NCI-H345 treated with DMSO at 0.1 percent for 48 hours (cell line): ENCODE results near the gene ZNF682.
"Not testable (repeated sequence)": the region's sequence is repeated elsewhere in the genome, so short reads cannot be mapped to it uniquely, and the experiment has no call there.

ENCODE experiments used
- DNase-seq: peaks from one replicate; lab custom pipeline; 2025; ENCODE audit not compliant: unreplicated experiment; lab: John Stamatoyannopoulos, UW

Gene ZNF682

DNA sequence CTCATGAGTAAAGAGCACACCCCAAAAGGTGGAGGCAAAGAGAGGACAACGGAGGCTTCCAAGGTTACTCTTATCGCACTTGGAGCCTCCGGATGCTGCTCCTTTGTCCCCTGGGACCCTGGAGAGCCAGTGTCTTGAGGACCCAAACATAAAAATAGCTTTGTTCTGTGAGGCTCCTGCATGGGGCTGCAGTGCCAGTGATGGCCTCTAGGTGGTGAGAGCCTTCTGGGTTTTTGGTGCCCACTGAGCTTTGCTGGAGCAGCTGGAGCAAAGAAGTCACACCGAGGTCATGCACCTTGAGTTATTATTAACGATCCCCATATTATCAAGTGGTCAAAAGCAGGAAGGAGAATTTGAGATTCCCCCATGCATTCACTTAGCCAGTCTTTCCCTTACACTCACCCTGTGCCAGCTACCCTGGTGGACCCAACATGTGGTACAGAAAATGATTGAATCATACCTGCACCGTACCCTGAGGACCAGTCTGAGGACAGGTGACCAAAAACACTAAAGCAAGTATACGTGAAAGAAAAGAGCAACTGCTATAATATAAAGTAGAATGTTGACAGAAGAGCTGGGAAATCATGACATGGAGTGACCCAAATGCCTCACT, 41.5 kb downstream of the ZNF682 start:
- no peak for DNase-seq

GRCh38 chr19:19966862-19967261, 72.4 kb downstream of the ZNF682 start:
- no peak for DNase-seq

- not testable (repeated sequence) for DNase-seq
Measured at GRCh38 chr19:19966126-19966525, 73.2 kb downstream of the ZNF682 start.

DNA sequence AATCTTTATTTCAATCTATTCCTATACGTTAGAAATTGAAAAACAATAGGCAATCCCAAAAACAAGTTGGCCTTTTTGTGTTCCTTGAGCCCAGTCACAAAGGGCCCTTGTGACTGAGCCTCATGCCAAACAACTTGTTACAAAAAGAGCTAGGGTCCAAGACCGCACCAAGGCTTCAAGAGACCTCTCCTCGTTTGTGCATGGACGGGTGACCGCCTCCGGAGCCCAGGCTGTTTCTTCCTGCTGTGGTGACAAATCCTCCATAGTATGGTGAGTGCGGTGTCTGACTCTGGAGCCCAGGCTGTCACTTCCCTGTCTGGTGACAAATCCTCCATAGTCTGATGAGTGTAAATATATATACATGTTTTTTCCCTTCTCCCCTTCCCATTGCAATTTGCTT, 74.9 kb downstream of the ZNF682 start:
- DNase-seq = no peak

GRCh38 chr19:19959151-19959799, 80.0 kb downstream of the ZNF682 start:
- peak; percentile 7 for DNase-seq

DNA sequence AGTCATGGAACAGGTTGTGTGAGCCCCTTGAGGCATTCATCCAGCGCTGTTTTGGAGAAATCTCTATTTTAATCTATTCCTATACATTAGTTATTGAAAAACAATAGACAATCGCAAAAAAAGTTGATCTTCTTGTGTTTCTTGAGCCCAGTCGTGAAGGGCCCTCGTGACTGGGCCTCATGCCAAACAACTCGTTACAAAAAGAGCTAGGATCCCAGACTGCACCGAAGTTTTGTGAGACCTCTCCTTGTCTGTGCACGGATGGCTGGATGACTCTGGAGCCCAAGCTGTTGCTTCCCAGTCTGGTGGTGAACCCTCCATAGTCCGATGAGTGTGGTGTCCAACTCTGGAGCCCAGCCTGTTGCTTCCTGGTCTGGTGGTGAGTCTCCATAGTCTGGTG, 81.5 kb downstream of the ZNF682 start:
- not testable (repeated sequence) for DNase-seq

- DNase-seq = no peak
Measured at GRCh38 chr19:19956434-19957075, 82.8 kb downstream of the ZNF682 start.

DNA sequence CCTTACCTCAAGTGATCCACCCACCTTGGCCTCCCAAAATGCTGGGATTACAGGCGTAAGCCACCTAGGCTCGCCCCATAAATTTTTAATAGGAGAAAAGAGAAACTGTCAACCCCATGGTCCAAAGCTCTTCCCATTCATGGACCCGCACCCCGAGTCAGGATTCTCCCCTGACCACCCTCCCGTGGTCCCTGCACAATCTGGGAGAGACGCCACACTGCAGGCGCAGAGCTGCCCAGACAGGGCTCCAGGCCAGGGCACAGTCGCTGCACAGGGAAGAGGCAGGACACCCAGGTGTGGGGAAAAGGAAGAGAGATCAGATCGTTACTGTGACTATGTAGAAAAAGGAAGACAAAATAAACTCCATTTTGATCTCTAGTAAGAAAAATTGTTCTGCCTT, 84.1 kb downstream of the ZNF682 start:
- DNase-seq = no peak
